Measurements from ENCODE around the gene SRF.

SRF gene

DNA sequence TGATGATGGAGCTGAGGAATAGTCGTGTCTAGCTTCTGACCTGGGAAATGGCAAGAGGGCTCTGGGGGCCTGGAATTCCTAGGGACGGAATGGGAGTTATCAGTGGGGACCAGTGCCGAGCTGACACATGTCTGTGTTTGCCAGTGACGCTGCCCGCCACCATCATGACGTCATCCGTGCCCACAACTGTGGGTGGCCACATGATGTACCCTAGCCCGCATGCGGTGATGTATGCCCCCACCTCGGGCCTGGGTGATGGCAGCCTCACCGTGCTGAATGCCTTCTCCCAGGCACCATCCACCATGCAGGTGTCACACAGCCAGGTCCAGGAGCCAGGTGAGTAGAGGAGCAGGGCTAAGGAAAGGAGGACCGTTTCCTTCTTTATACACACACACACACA lies 7.1 kb downstream of the SRF start:
- Histone ChIP-seq H3K9me2 (replicated peaks; ENCODE audit: low read depth, low read length) (no peaks in the 10 kb centered on the region), H3K27me3 (ENCODE audit: insufficient read depth, low read length, poor library complexity, severe bottlenecking) (no peaks in the 10 kb centered on the region), H3K9me3 (ENCODE audit: insufficient read depth, low read depth, low read length) (no peaks in the 10 kb centered on the region), H3F3A (ENCODE audit: low read depth) (peaks cover 16% of the 10 kb centered on the region), H3K4me2 (ENCODE audit: low read depth, low read length, poor library complexity, severe bottlenecking) (no peak overlapping the region), H3K79me2 (ENCODE audit: insufficient read depth, low read length) (peaks cover 49% of the 10 kb centered on the region), H3K9ac (ENCODE audit: low read depth, low read length, poor library complexity, severe bottlenecking) (no peak overlapping the region), H3K36me3 (ENCODE audit: insufficient read depth, low read length) (peaks cover 42% of the 10 kb centered on the region; the same call in 1 of the 2 replicates), H3K4me3 (ENCODE audit: low read length, poor library complexity, severe bottlenecking) (no peak overlapping the region), H2AFZ (ENCODE audit: low read length) (no peak overlapping the region), H3K4me1 (ENCODE audit: insufficient read depth, low read length, poor library complexity, severe bottlenecking) (peaks cover 43% of the 10 kb centered on the region), H4K20me1 (ENCODE audit: insufficient read depth, low read length, poor library complexity, severe bottlenecking) (peaks cover 34% of the 10 kb centered on the region)
- TF ChIP-seq, protein P1, sequence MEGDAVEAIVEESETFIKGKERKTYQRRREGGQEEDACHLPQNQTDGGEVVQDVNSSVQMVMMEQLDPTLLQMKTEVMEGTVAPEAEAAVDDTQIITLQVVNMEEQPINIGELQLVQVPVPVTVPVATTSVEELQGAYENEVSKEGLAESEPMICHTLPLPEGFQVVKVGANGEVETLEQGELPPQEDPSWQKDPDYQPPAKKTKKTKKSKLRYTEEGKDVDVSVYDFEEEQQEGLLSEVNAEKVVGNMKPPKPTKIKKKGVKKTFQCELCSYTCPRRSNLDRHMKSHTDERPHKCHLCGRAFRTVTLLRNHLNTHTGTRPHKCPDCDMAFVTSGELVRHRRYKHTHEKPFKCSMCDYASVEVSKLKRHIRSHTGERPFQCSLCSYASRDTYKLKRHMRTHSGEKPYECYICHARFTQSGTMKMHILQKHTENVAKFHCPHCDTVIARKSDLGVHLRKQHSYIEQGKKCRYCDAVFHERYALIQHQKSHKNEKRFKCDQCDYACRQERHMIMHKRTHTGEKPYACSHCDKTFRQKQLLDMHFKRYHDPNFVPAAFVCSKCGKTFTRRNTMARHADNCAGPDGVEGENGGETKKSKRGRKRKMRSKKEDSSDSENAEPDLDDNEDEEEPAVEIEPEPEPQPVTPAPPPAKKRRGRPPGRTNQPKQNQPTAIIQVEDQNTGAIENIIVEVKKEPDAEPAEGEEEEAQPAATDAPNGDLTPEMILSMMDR (conservative IDR thresholded peaks at IDR 0.05; ENCODE audit: low read length), result no peak
- no peak for TF ChIP-seq EZH2phosphoT487 (IDR thresholded peaks at IDR 0.05; ENCODE audit: borderline replicate concordance)

DNA sequence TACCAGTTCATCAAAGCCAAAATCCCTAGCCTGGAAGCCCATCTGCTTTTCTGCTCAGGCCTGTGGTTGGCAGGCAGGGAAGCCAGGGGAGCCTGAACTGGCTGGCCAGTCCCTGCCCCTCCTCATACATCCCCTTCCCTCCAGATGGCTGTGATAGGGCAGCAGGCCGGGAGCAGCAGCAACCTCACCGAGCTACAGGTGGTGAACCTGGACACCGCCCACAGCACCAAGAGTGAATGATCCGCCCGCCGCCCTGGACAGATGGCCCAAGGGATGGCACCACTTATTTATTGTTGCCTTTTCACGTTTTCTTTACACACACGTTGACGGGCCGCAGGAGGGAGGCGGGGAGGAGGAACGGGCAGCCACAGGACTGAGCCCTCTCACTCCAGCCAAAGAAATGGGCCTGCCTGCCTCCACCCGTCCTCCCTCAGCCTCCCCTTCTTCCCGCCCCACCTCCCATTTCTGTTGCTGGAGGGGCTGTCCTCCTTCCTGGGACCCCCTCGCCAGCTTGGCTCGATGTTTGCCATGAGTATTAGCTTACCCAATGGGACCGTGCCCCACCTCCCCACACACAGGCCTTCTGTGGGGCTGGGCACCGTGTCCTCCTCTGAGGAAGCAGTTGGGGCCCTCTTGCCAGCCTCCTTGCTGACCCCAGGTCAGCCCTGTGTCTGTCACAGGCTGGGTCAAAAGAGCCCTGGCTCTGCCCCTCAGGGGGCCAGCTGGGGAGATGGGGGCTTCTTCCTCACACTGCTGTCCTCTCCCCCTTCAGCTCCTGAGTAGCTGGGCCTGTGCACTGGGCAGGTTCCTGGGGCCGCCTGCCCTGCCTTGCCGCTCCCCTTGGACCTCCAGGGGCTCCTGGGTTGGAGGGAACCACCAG lies 8.1 kb downstream of the SRF start:
- Histone ChIP-seq H3K79me2 (ENCODE audit: insufficient read depth, low read length) (peaks cover 46% of the 10 kb centered on the region), H3F3A (ENCODE audit: low read depth) (peaks cover 16% of the 10 kb centered on the region), H3K9me3 (ENCODE audit: insufficient read depth, low read depth, low read length) (no peaks in the 10 kb centered on the region), H4K20me1 (ENCODE audit: insufficient read depth, low read length, poor library complexity, severe bottlenecking) (peaks cover 23% of the 10 kb centered on the region), H3K9ac (ENCODE audit: low read depth, low read length, poor library complexity, severe bottlenecking) (no peak overlapping the region), H2AFZ (ENCODE audit: low read length) (no peak overlapping the region), H3K9me2 (replicated peaks; ENCODE audit: low read depth, low read length) (no peaks in the 10 kb centered on the region), H3K4me1 (ENCODE audit: insufficient read depth, low read length, poor library complexity, severe bottlenecking) (peaks cover 39% of the 10 kb centered on the region), H3K4me2 (ENCODE audit: low read depth, low read length, poor library complexity, severe bottlenecking) (no peak overlapping the region), H3K27me3 (ENCODE audit: insufficient read depth, low read length, poor library complexity, severe bottlenecking) (no peaks in the 10 kb centered on the region), H3K4me3 (ENCODE audit: low read length, poor library complexity, severe bottlenecking) (no peak overlapping the region), H3K36me3 (ENCODE audit: insufficient read depth, low read length) (peaks cover 42% of the 10 kb centered on the region; the same call in 1 of the 2 replicates)
- no peak for TF ChIP-seq EZH2phosphoT487 (IDR thresholded peaks at IDR 0.05; ENCODE audit: borderline replicate concordance)
- TF ChIP-seq, protein P1 (conservative IDR thresholded peaks at IDR 0.05; ENCODE audit: low read length), result no peak

DNA sequence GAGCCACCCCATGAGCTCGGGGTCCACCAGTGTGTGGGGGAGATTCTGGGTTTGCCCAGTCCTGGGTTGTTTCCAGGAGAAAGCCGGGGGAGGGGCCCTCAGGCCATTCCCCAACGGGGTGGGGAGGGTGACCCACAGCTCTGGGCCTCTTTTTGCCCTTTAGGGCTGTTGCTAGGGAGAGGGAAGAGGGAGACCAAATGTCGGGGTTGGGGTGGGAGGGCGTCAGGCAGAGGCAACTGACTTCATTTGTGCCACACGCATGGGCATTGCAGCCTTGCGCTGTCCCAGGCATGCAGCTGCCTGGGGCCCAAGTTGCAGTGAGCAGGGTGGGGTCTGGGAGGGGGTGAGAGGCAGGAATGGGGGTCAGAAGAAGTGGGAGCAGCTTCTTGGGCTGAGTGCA lies 9.0 kb downstream of the SRF start:
- Histone ChIP-seq H4K20me1 (ENCODE audit: insufficient read depth, low read length, poor library complexity, severe bottlenecking) (peaks cover 17% of the 10 kb centered on the region), H3K9me2 (replicated peaks; ENCODE audit: low read depth, low read length) (no peaks in the 10 kb centered on the region), H3K9ac (ENCODE audit: low read depth, low read length, poor library complexity, severe bottlenecking) (no peak overlapping the region), H3F3A (ENCODE audit: low read depth) (peaks cover 16% of the 10 kb centered on the region), H3K4me1 (ENCODE audit: insufficient read depth, low read length, poor library complexity, severe bottlenecking) (peaks cover 43% of the 10 kb centered on the region), H3K27me3 (ENCODE audit: insufficient read depth, low read length, poor library complexity, severe bottlenecking) (no peaks in the 10 kb centered on the region), H3K79me2 (ENCODE audit: insufficient read depth, low read length) (peaks cover 47% of the 10 kb centered on the region), H2AFZ (ENCODE audit: low read length) (no peak overlapping the region), H3K36me3 (ENCODE audit: insufficient read depth, low read length) (peaks cover 40% of the 10 kb centered on the region; the same call in 1 of the 2 replicates), H3K9me3 (ENCODE audit: insufficient read depth, low read depth, low read length) (no peaks in the 10 kb centered on the region), H3K4me2 (ENCODE audit: low read depth, low read length, poor library complexity, severe bottlenecking) (no peak overlapping the region), H3K4me3 (ENCODE audit: low read length, poor library complexity, severe bottlenecking) (no peak overlapping the region)
- TF ChIP-seq, protein P1 (conservative IDR thresholded peaks at IDR 0.05; ENCODE audit: low read length), result no peak
- no peak for TF ChIP-seq EZH2phosphoT487 (IDR thresholded peaks at IDR 0.05; ENCODE audit: borderline replicate concordance)
